ENCODE results near the gene BMP2.

BMP2 gene

GRCh38 chr20:6786548-6786947 is 19.1 kb downstream of the BMP2 start:
- H2BK120ac ChIP-seq (ENCODE audit: low read depth, low read length) = no peak overlapping the region
- H3K23ac ChIP-seq (ENCODE audit: low read length in 2 of 2) = no peak overlapping the region
- H2BK5ac ChIP-seq (ENCODE audit: low read depth, low read length, poor library complexity, severe bottlenecking) = no peak overlapping the region
- no peak overlapping the region for H4K8ac ChIP-seq (ENCODE audit: low read length)
- no peak overlapping the region for H3K4me2 ChIP-seq (ENCODE audit: low read length, poor library complexity, severe bottlenecking)
- H3K4me1 ChIP-seq (ENCODE audit: control insufficient read depth, insufficient read depth, low read depth, low read length) = no peaks in the 10 kb centered on the region
- H3K27me3 ChIP-seq (ENCODE audit: control insufficient read depth in 1 of 2, insufficient read depth in 1 of 2, low read length in 2 of 2) = peaks cover 0 to 3% of the 10 kb centered on the region in 2 experiments
- H3K9ac ChIP-seq (ENCODE audit: low read length) = no peak overlapping the region
- no peak overlapping the region for H3K14ac ChIP-seq (ENCODE audit: low read length in 2 of 2)
- no peaks in the 10 kb centered on the region for H3K9me3 ChIP-seq (ENCODE audit: control insufficient read depth, low read length)
- no peak overlapping the region for H3K18ac ChIP-seq (ENCODE audit: low read depth in 1 of 2, low read length in 2 of 2)
- H2AK5ac ChIP-seq (ENCODE audit: low read length, severe bottlenecking) = no peak overlapping the region
- no peak for DNase-seq
- peaks cover 0 to 5% of the 10 kb centered on the region in 2 experiments for H3K36me3 ChIP-seq (ENCODE audit: control insufficient read depth in 1 of 2, insufficient read depth in 2 of 2, low read depth in 1 of 2, low read length in 2 of 2)
- H2BK12ac ChIP-seq (ENCODE audit: low read length in 2 of 2) = no peak overlapping the region
- H4K91ac ChIP-seq (ENCODE audit: low read length) = no peak overlapping the region
- H3K4ac ChIP-seq (ENCODE audit: low read depth in 1 of 2, low read length in 2 of 2) = no peak overlapping the region
- no peak overlapping the region for H2BK15ac ChIP-seq (ENCODE audit: low read depth, poor library complexity, severe bottlenecking)
- WGBS = 72% methylated on average over 2 of the region's 2 CpGs
- no peak overlapping the region for H2AFZ ChIP-seq (ENCODE audit: low read depth, low read length)
- H3K4me3 ChIP-seq (ENCODE audit: insufficient read depth in 1 of 2, low read depth in 1 of 2, low read length in 2 of 2) = no peak overlapping the region
- no peak overlapping the region for H3K27ac ChIP-seq (ENCODE audit: low read length, poor library complexity, severe bottlenecking)
- no peaks in the 10 kb centered on the region for H3K79me1 ChIP-seq (replicated peaks; ENCODE audit: low read length, poor library complexity, severe bottlenecking)

GRCh38 chr20:6792789-6793188 is 25.3 kb downstream of the BMP2 start:
- 84% methylated on average over 4 of the region's 4 CpGs for WGBS
- no peak for DNase-seq
- Histone ChIP-seq H2BK5ac (ENCODE audit: low read depth, low read length, poor library complexity, severe bottlenecking) (no peak overlapping the region), H3K18ac (ENCODE audit: low read depth in 1 of 2, low read length in 2 of 2) (no peak overlapping the region), H3K14ac (ENCODE audit: low read length in 2 of 2) (no peak overlapping the region), H3K4me3 (ENCODE audit: insufficient read depth in 1 of 2, low read depth in 1 of 2, low read length in 2 of 2) (no peak overlapping the region), H3K27me3 (ENCODE audit: control insufficient read depth in 1 of 2, insufficient read depth in 1 of 2, low read length in 2 of 2) (peaks cover 7 to 17% of the 10 kb centered on the region in 2 experiments), H3K4me1 (ENCODE audit: control insufficient read depth, insufficient read depth, low read depth, low read length) (no peaks in the 10 kb centered on the region), H4K8ac (ENCODE audit: low read length) (no peak overlapping the region), H3K27ac (ENCODE audit: low read length, poor library complexity, severe bottlenecking) (no peak overlapping the region), H2BK12ac (ENCODE audit: low read length in 2 of 2) (no peak overlapping the region), H3K9me3 (ENCODE audit: control insufficient read depth, low read length) (no peaks in the 10 kb centered on the region), H3K23ac (ENCODE audit: low read length in 2 of 2) (no peak overlapping the region), H3K4me2 (ENCODE audit: low read length, poor library complexity, severe bottlenecking) (no peak overlapping the region), H2BK120ac (ENCODE audit: low read depth, low read length) (no peak overlapping the region), H2AK5ac (ENCODE audit: low read length, severe bottlenecking) (no peak overlapping the region), H4K91ac (ENCODE audit: low read length) (no peak overlapping the region), H3K4ac (ENCODE audit: low read depth in 1 of 2, low read length in 2 of 2) (no peak overlapping the region), H2AFZ (ENCODE audit: low read depth, low read length) (no peak overlapping the region), H3K79me1 (replicated peaks; ENCODE audit: low read length, poor library complexity, severe bottlenecking) (no peaks in the 10 kb centered on the region), H3K36me3 (ENCODE audit: control insufficient read depth in 1 of 2, insufficient read depth in 2 of 2, low read depth in 1 of 2, low read length in 2 of 2) (no peaks in the 10 kb centered on the region), H3K9ac (ENCODE audit: low read length) (no peak overlapping the region), H2BK15ac (ENCODE audit: low read depth, poor library complexity, severe bottlenecking) (no peak overlapping the region)

- Histone ChIP-seq H3K4me2 (ENCODE audit: low read length, poor library complexity, severe bottlenecking) (no peak overlapping the region), H3K23ac (ENCODE audit: low read length in 2 of 2) (no peak overlapping the region), H3K9me3 (ENCODE audit: control insufficient read depth, low read length) (peaks cover 8% of the 10 kb centered on the region), H3K36me3 (ENCODE audit: control insufficient read depth in 1 of 2, insufficient read depth in 2 of 2, low read depth in 1 of 2, low read length in 2 of 2) (no peaks in the 10 kb centered on the region), H2BK120ac (ENCODE audit: low read depth, low read length) (no peak overlapping the region), H3K14ac (ENCODE audit: low read length in 2 of 2) (no peak overlapping the region), H4K8ac (ENCODE audit: low read length) (no peak overlapping the region), H3K4ac (ENCODE audit: low read depth in 1 of 2, low read length in 2 of 2) (no peak overlapping the region), H2AK5ac (ENCODE audit: low read length, severe bottlenecking) (no peak overlapping the region), H2BK15ac (ENCODE audit: low read depth, poor library complexity, severe bottlenecking) (no peak overlapping the region), H3K18ac (ENCODE audit: low read depth in 1 of 2, low read length in 2 of 2) (no peak overlapping the region), H3K27ac (ENCODE audit: low read length, poor library complexity, severe bottlenecking) (no peak overlapping the region), H4K91ac (ENCODE audit: low read length) (no peak overlapping the region), H2AFZ (ENCODE audit: low read depth, low read length) (no peak overlapping the region), H3K27me3 (ENCODE audit: control insufficient read depth in 1 of 2, insufficient read depth in 1 of 2, low read length in 2 of 2) (peaks cover 3 to 11% of the 10 kb centered on the region in 2 experiments), H3K4me3 (ENCODE audit: insufficient read depth in 1 of 2, low read depth in 1 of 2, low read length in 2 of 2) (no peak overlapping the region), H3K79me1 (replicated peaks; ENCODE audit: low read length, poor library complexity, severe bottlenecking) (no peaks in the 10 kb centered on the region), H2BK5ac (ENCODE audit: low read depth, low read length, poor library complexity, severe bottlenecking) (no peak overlapping the region), H3K4me1 (ENCODE audit: control insufficient read depth, insufficient read depth, low read depth, low read length) (no peaks in the 10 kb centered on the region), H3K9ac (ENCODE audit: low read length) (no peak overlapping the region), H2BK12ac (ENCODE audit: low read length in 2 of 2) (no peak overlapping the region)
- DNase-seq = peak; percentile 8
- WGBS = 100% methylated on average over 2 of the region's 2 CpGs
These were observed 34.7 kb downstream of the BMP2 start for GRCh38 chr20:6802227-6802626.

- Histone ChIP-seq H3K23ac (ENCODE audit: low read length in 2 of 2) (no peak overlapping the region), H3K4ac (ENCODE audit: low read depth in 1 of 2, low read length in 2 of 2) (no peak overlapping the region), H2BK12ac (ENCODE audit: low read length in 2 of 2) (no peak overlapping the region), H3K27me3 (ENCODE audit: control insufficient read depth in 1 of 2, insufficient read depth in 1 of 2, low read length in 2 of 2) (peaks cover 3 to 10% of the 10 kb centered on the region in 2 experiments), H2AFZ (ENCODE audit: low read depth, low read length) (no peak overlapping the region), H3K9ac (ENCODE audit: low read length) (no peak overlapping the region), H2BK120ac (ENCODE audit: low read depth, low read length) (no peak overlapping the region), H2AK5ac (ENCODE audit: low read length, severe bottlenecking) (no peak overlapping the region), H3K9me3 (ENCODE audit: control insufficient read depth, low read length) (peaks cover 8% of the 10 kb centered on the region), H3K79me1 (replicated peaks; ENCODE audit: low read length, poor library complexity, severe bottlenecking) (no peaks in the 10 kb centered on the region), H4K8ac (ENCODE audit: low read length) (no peak overlapping the region), H3K18ac (ENCODE audit: low read depth in 1 of 2, low read length in 2 of 2) (no peak overlapping the region), H4K91ac (ENCODE audit: low read length) (no peak overlapping the region), H3K36me3 (ENCODE audit: control insufficient read depth in 1 of 2, insufficient read depth in 2 of 2, low read depth in 1 of 2, low read length in 2 of 2) (no peaks in the 10 kb centered on the region), H3K14ac (ENCODE audit: low read length in 2 of 2) (no peak overlapping the region), H3K27ac (ENCODE audit: low read length, poor library complexity, severe bottlenecking) (no peak overlapping the region), H2BK5ac (ENCODE audit: low read depth, low read length, poor library complexity, severe bottlenecking) (no peak overlapping the region), H3K4me3 (ENCODE audit: insufficient read depth in 1 of 2, low read depth in 1 of 2, low read length in 2 of 2) (no peak overlapping the region), H3K4me2 (ENCODE audit: low read length, poor library complexity, severe bottlenecking) (no peak overlapping the region), H3K4me1 (ENCODE audit: control insufficient read depth, insufficient read depth, low read depth, low read length) (no peaks in the 10 kb centered on the region), H2BK15ac (ENCODE audit: low read depth, poor library complexity, severe bottlenecking) (no peak overlapping the region)
- DNase-seq = no peak
- no CpG with 5 or more reads among the region's 1 CpG for WGBS
These were observed 38.8 kb downstream of the BMP2 start for GRCh38 chr20:6806275-6806674.
